Fibroblast of lung (primary cell): ENCODE data around the gene DPP6.

Experiments used
- EZH2 ChIP-seq: IDR thresholded peaks from 2 replicates; pipeline ENCODE4 v1.5.1; 2012; ENCODE audit warnings: low read length, control low read depth, mild to moderate bottlenecking; ENCODE audit errors: missing control alignments
- TF ChIP-seq, protein P1 (sequence below), 2 donors: IDR thresholded peaks in 1 of 2; conservative IDR thresholded peaks in 1 of 2; 1 replicate in 1 of 2; 2 replicates in 1 of 2; pipeline ENCODE4 v1.5.1; 2011 to 2012; ENCODE audit warnings: low read length in 2 of 2, control low read depth in 1 of 2, inconsistent platforms in 1 of 2, low read depth in 1 of 2, mild to moderate bottlenecking in 1 of 2

DNA sequence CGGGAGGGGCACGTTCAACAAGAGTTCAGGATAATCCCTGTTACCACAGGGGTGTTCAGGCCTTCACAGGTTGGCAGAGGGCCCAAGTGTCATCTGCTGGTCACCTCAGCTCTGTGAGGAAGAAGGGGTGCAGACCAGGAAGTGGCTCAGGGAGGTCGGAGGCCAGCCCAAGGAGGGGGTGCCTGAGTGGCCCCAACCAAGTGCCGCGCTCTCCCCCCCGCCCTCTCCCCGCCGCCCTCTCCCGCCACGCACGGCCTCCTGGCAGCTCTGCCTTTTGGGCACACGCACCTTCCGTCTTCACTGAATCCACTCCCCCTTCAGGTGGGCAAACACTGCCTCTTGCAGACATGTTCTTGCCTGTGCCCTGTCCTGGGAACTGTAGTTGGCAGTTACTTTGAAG lies 705.6 kb downstream of the DPP6 start:
- TF ChIP-seq, protein P1, sequence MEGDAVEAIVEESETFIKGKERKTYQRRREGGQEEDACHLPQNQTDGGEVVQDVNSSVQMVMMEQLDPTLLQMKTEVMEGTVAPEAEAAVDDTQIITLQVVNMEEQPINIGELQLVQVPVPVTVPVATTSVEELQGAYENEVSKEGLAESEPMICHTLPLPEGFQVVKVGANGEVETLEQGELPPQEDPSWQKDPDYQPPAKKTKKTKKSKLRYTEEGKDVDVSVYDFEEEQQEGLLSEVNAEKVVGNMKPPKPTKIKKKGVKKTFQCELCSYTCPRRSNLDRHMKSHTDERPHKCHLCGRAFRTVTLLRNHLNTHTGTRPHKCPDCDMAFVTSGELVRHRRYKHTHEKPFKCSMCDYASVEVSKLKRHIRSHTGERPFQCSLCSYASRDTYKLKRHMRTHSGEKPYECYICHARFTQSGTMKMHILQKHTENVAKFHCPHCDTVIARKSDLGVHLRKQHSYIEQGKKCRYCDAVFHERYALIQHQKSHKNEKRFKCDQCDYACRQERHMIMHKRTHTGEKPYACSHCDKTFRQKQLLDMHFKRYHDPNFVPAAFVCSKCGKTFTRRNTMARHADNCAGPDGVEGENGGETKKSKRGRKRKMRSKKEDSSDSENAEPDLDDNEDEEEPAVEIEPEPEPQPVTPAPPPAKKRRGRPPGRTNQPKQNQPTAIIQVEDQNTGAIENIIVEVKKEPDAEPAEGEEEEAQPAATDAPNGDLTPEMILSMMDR (conservative IDR thresholded peaks at IDR 0.05 in 1 of 2, IDR thresholded peaks at IDR 0.05 in 1 of 2; ENCODE audit: low read depth in 1 of 2, low read length in 2 of 2), result no peak
- TF ChIP-seq EZH2, result no peak
